Anterior cingulate cortex (tissue), 58 donors: ENCODE data around the gene RBFA.
"Not testable (repeated sequence)": the region's sequence is repeated elsewhere in the genome, so short reads cannot be mapped to it uniquely, and the experiment has no call there.

Experiments
- DNase-seq, 58 donors: peaks; one replicate each; lab custom pipeline; 2025; lab: John Stamatoyannopoulos, UW

RBFA gene, protein sequence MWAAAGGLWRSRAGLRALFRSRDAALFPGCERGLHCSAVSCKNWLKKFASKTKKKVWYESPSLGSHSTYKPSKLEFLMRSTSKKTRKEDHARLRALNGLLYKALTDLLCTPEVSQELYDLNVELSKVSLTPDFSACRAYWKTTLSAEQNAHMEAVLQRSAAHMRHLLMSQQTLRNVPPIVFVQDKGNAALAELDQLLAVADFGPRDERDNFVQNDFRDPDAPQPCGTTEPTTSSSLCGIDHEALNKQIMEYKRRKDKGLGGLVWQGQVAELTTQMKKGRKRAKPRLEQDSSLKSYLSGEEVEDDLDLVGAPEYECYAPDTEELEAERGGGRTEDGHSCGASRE

DNA sequence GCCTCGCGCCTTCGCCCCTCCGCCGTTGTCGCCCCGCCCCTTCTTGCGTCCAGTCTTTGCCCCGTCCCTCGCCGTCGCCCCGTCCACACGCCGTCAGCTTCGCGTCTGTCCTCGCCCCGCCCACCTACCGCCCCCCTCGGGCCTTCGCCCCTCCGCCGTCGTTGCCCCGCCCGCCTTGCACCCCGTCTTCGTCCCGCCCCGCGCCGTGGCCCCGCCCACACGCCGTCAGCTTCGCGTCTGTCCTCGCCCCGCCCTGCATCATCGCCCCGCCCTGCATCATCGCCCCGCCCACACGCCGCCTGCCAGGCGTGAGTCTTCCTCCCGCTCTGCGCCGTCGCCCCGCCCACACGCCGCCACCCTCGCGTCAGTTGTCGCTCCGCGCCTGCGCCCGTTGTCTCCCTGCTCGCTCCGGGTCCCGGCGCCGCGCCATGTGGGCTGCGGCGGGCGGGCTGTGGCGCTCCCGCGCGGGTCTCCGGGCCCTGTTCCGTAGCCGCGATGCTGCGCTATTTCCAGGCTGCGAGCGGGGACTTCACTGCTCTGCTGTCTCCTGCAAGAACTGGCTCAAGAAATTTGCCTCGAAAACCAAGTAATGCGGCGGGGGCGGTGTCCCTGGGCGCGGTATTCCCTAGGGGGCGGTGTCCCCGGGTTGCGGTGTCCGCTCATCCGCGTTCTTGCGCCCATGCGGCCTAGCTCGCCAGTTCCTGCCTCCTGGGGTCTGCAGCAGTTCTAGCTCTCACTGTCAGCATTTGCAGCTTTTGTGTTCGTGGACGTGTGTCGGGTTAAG is at the start of gene RBFA:
TSS of gene RBFA (plus strand) at position 367 of the 784 bp plus-strand sequence. CDS start at position 429, 62 bp downstream.
- DNase-seq: peak; percentile 87 to 100 (median 99)

DNA sequence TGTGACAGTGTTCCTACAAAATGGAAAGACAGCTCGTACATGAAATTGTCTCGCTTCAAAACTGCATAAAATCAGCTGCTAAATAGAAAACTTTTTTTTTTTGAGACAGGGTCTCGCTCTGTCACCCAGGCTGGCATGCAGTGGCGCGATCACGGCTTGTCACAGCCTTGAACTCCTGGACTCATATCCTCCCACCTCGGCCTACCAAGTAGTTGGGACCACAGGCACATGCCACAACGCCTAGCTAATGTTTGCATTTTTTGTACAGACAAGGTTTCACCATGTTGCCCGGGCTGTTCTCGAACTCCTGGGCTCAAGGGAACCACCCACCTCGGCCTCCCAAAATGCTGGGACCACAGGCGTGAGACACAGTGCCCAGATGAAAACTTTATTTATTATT is 49.1 kb upstream of the RBFA start:
- DNase-seq: no peak

DNA sequence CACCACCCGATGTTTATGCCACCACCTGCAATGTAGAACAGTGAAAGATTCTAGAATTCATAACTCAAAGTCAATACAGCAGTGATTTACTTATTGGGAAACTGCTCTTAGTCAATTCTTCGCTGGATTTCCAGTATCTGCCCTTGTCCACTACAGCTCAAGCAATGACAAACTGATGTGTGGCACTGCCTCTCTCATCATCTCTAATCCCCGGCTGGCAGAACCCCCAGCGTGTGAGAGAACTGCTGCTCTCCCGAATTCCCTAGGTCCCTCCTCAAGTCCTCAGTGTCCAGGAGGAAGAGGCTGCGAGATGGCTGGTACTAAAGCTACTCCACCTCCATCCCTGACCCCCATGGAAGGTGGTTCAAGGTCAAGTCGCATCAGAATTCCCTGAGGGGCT is 47.5 kb upstream of the RBFA start:
- DNase-seq: no peak

DNA sequence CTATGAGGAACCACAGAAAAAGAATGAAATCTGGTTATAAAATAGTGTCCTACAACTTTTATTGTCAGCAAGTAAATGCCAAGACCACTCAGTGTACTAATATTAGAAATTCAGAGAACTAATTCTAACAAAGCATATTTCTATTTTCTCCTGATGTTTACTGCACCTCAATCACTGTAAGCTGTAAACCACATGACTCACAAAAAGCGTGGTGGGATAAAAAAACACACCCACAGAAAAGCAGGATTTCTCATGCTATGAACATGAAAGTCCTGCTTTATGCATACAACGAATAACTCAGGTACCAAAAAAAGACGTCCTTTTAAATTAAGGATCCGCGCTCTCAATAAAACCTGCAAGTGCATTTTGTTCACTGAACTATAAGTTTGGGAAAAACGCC is 46.7 kb upstream of the RBFA start:
- DNase-seq: no peak

DNA sequence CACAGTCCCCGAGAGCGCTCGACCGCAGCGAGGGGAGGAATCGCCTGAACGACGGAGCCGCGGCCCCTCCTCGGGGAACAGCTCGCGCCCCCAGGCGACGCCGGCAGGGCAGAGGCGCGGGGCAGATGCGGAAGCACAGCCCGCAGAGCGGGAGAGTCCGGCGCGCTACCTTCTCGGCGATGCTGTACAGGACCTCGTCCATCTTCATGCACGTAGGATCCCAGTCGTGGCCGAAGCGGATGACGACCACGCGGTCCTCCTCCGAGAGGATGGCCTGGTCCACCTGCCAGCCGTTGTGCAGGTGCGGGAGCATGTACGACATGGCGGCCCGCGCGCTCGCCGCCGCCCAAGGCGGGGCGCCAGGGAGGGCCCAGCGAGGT is 46.2 kb upstream of the RBFA start:
- DNase-seq: peak in 35 of 58 donors; percentile 44 to 87 (median 73)

DNA sequence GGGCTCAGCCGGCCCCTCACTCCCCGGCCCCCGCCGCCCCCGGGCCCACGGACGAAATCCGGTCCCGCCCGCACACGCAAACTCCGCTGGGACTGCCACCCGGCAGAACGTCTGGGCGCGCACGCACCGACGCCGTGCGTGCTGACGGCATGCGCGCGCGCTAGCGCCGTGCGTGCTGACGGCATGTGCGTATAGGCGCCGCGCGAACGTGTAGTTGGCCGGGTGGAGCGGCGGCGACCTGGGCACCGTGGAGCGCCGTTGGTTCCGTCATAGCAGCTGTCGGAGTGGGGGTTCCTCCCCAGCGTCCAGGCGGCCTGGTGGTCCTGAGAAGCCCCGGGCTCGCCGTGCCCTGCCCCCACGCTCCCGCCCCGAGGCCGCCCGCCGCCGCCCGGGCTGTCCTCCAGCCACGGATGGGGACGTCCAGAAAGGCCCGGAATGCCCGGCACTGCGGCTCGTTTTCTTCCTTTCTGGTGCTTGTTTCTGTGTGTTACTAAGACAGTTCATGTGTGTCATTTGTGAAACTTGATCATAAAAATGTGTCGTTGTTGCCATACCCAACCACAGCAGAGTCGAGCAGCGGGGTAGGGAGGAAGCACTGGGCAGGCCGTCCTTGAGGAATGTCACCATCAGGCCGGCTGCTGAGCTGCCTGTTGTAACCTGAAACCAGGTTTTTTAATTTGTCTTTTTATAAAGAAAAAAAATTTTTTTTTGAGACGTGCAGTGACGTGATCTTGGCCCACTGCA is 45.6 kb upstream of the RBFA start, which contains the start of gene TXNL4A:
TSS of gene TXNL4A (minus strand) at position 113 of the 744 bp plus-strand sequence. CDS start 171 bp downstream, outside the sequence.
- DNase-seq: peak in 57 of 58 donors; percentile 43 to 92 (median 80)

DNA sequence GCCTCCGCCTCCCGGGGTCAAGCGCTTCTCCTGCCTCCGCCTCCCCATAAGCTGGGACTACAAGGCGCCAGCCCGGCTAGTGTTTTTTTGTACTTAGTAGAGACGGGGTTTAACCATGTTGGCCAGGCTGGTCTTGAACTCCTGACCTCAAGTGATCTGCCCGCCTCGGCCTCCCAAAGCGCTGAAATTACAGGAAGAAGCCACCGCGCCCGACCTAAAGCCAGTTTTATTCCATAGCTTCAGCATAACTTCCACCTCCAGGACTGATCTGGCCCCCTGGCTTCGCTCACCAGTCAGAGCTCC is 45.1 kb upstream of the RBFA start:
- no peak for DNase-seq

DNA sequence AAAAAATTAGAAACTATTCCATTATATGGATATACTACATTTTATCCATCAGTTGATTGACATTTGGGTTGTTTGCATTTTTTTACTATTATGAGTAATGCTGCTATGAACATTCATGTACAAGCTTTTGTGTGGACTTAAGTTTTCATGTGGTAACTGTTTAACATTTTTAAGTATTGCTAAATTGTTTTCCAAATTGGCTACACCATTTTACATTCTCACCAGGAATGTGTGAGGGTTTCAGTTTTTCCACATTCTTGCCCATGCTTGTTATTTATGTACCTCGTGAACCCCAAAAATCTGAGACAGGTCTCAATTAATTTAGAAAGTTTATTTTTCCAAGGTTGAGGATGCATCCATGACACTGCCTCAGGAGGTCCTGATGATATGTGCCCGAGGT is 42.7 kb upstream of the RBFA start:
- DNase-seq: no peak

DNA sequence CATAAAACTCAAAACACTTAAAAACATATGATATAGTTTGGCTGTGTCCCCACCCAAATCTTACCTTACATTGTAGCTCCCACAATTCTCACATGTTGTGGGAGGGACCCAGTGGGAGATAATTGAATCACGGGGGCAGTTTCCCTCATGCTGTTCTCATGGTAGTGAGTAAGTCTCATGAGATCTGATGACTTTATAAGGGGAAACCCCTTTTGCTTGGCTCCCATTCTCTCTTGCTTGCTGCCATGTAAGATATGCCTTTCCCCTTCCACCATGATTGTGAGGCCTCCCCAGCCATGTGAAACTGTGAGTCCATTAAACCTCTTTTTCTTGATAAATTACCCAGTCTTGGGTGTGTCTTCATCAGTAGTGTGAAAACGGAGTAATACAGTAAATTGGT is 34.5 kb upstream of the RBFA start:
- not testable (repeated sequence) for DNase-seq

DNA sequence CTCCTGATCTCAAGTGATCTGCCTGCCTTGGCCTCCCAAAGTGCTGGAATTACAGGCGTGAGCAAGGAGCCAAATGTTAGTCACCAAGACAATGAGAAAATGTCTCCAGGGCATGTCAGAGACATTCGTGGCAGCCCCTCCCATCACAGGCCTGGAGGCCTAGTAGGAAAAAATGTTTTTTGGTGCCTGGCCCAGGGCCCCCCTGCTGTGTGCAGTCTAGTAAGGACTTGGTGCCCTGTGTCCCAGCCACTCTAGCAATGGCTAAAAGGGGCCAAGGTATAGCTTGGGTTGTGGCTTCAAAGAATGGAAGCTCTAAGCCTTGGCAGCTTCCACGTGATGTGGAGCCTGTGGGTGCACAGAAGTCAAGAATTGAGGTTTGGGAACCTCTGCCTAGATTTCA is 33.4 kb upstream of the RBFA start:
- DNase-seq: no peak

DNA sequence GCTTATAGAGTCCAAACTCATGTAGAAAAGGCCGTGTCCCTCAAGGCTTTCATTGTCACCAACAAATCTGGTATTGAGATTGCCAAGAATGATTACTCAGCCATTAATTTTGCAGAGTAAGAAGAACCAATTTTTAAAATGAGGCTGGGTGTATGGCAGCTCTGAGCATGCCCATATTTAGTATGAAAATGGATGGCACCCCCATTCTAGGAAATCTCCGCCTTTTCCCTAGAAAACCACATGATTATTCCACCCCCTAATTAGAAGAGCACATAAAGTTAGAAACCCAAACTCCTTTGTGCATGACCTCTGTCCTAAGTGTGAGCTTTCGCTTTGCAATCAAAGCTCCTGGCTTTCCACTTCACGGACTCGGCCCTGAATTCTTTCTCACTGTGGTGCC is 31.8 kb upstream of the RBFA start:
- DNase-seq: no peak

DNA sequence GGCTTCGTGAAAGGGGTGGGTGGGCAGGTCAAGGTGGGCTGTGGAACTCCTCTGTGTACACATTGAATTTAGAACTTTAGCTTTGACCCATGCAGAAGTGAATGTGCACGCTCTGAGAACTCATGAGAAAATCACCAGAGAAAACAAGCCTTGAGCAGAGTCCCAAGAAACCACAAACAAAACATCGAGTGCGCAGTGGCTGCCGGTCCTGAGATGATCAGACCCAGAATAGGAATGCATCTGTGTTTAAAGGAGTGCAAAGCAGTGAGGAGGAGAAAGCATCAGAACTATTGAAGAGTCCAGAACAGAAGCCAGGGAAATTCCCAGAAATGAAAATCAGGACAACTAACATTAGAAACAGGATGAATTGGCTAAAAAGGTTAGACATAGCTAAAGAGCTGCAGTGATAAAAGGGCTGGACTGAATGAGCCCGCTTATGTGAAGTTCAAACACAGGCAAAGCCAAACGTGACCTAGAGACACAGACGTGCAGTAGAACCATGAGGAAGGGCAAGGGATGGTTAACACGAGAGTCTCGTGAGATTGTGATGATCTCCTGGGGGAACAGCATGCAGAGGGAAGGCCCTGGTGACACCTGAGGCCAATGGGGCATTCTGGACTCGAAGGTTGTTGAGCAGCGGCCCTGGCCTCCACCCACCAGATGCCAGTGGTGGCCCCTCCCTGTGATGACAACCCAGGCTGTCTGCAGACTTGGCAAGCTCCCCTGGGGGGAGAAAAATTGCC is 29.5 kb upstream of the RBFA start:
- DNase-seq: no peak

DNA sequence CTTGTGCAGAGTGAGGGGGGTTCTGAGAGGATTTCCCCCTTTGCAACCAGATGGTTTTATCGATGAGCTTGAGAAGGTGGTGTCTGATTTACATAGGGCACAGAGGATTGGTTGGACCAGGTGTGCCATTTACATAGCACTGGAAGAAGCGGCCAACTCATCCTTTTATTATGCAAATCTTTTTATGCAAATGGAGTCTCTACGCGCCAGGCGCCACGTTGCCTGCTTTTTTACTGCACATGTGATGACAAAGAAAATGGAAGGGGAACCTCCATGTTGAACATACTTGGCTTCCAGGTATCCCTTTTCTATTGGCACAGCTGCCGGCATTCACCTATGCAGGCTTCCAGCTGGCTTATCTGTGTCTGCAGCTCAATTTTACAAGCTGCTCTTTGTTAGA is 27.5 kb upstream of the RBFA start:
- no peak for DNase-seq

DNA sequence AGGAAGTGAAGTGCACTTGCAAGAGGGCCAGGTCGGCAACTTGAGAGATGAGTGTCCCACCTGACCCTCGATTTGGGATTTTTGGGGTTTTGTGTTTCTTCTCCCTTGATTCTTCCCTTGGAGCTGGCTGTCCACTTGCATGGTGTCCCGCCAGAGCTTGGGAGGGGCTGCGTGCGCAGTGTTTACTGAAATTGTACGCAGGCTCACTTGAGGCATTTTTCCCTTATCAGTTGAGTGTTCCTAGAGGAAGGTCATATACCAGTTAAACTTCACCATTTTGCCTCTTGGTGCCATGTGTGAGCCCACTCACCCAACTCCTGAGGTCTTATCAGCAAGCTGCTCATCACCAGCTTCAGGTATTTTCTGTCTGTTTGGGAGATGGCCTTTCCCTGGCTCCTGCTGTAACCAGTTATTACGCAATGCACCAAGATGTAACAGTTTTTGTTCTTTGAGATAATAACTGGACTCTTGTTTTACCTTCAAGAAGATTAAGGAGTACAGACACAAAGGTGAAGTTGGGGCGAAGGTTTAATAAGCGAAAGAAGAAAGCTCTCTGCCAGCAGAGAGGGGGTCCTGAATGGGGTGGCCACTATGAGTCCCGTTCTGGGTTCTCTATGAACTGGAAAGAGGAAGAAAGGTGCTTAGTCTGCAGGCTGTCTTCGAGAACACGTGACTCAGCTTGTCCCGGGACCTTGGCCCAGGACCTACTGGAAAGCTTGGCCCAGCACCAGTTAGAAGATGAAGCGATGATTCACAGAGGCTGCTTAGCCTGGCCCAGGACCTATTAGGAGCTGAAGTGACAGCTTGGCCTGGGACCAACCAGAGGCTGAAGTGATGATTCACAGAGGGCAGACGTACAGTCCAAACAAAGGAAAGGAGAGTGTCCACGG is 24.3 kb upstream of the RBFA start:
- DNase-seq: peak in 8 of 58 donors; percentile 5 to 69 (median 20)

DNA sequence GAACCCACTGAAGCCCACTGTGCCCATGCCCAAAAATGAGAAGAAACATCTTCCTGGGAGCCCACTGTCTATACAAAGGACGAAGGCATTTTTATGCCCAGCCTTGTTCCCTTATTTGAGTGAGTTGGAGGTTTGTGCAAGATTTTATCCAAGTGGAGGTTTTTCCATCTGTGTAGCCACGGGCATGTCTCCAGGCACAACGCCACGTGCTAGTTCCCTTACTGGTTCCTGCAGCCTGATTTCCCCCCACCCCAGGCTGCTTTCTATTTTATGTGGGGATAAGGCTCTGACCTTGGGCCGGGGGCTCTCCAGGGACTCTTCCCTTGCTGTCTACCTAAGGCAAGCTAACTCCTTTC is 23.7 kb upstream of the RBFA start:
- no peak for DNase-seq

DNA sequence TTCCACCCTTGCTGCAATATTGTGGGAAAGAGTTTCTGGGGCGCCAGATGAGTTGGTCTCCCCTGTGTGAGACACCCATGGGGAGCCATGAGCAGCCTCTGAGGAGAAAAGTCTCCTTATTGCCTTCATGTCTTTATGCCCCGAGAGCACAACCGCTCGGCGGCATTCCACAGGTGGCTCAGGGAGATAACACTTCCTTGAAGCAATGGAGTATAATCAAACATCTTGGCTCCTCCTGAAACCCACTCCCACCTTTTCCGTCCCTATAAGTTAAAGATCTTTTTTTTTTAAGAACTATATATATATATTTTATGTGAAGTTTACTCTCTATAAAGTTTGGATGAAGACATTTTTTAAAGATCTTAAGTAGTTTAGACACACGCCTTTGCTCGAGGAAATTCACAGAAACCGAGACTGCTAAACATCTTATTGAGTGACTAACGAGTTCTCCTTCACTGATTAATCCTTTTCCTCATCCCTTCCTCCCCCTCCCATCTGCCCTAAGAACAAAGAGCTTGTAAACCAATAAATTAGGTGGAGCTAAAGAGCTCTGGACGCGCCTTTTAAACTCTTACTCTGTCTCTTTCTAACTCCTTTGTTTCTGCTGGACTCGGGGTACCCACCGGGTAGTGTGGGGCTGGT is 22.6 kb upstream of the RBFA start:
- not testable (repeated sequence) for DNase-seq

DNA sequence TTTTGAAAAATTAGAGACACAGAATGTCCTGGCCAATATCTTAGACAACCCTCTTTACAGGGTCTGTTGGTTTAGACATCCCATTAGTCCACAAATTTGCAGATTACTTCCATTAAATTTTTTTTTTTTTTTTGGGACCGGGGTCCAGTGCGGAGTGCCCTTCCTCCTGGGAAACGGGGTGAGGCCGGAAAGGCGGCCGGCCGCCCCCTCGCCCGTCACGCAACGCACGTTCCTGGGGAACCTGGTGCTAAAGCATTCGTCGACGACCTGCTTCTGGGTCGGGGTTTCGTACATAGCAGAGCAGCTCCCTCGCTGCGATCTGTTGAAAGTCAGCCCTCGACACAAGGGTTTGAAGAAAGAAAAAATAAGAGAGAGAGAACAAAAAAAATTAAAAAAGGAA is 21.5 kb upstream of the RBFA start:
- DNase-seq: no peak

DNA sequence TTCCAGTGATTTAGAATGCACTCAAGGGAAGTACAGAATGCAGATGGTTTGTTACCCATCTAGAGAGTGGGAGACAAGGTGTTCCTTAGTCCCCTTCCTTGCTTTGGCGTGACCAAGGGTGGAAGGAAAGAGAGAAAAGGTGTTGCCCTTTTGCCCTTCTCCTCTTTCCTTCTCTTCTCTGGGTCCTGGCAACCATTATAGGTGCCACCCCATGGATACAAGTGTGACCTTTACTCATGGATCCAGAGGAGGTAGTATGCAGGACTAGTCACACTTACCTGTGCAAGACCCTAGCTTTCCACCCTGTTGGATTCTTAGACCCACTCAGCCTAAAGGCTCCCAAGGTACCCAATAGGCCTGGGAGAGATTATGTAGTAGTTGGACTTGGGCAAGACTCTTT is 11.6 kb upstream of the RBFA start:
- no peak for DNase-seq

DNA sequence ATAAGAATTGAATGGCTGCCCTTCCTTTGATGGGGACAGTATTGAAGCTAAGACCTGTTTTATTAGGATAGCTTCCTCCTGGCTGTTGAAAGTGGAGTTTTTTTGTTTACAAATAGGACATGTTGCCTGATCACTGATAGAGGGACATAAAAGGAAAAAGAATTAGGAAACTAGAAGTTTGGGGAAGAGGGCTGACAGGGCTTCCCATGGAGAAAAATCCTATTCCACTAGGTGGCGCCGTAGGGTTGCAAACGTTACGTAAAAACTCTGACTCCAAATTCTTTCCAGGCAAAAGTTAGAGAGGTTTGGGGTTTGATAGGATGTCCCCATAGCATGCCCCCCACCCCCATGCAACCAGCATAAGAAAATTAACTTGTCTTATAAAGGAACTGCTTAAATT is 11.1 kb upstream of the RBFA start:
- no peak for DNase-seq
